Astrocyte of the hippocampus (primary cell): ENCODE measurements around the gene NCOA1.

Source experiments
- DNase-seq: peaks from one replicate; pipeline ENCODE4 v3.0.0; 2011; ENCODE audit warnings: low read depth, low spot score

Gene NCOA1

DNA sequence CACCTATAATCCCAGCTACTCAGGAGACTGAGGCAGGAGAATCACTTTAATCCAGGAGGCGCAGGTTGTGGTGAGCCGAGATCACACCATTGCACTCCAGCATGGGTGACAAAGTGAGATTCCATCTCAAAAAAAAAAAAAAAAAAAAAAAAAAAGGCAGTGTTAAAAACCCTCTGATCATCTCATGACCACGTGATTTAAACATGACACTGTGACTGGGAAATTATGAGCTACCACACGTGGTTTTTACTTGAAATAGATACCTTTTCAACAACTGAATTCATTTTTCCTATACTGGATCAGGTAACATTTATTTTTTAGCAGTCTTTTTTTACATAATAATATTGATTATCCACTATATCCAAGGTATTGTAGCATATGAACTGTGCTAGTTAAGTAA is 199.5 kb downstream of the NCOA1 start:
- DNase-seq: no peak

DNA sequence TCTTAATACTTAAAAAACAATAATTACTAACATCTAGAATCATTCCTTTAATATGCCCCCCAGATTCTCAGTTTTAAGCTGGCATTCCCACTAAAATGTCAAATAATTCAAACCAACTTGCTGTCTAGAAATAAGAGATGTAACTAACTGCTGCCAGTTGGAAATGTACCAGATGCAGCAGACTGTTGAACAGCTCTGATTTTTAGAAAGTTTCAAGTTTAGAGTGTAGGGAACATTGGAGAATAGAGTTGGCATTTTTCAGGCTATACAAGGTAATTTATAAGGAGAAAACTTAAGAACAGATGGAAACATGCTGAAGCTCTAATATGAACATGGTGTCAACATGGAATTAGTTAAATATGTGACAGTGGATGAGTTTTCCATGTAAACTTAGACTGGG is 200.8 kb downstream of the NCOA1 start:
- no peak for DNase-seq

DNA sequence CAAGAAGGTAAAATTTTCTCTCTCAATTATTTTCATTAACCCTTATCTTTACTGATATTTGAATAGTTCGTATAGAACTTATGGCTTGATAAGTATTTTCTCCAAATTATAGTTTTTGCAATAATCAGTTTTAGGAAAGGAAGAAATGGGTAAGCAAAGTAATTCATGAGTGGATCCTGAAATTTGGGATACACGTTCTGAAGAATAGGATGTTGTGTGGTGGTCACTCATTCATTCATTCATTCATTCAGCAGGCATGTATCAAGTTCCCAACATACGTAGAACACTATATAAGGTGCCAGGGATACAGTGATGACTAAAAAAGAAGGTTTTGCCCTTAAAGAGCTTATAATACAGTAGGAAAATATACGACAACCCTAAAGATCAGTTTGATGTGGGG is 206.7 kb downstream of the NCOA1 start:
- no peak for DNase-seq

DNA sequence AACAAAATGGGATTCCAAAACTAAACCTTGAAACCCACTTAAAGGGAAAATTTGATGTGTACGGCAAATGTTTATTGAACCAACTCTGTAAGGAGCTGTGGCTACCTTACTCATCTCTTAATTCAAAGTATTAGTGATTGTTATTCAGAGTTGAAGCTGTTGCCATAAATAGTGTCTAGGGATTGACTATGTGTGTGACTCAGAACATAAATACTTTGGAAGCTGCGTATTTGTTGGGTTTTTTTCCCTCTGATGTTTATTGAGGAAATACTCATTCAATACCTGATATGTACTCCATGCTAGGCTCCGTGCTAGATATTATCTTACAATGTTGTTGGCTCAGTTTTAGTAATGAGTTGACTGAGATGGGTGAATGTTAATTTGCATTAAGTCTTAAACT is 211.7 kb downstream of the NCOA1 start:
- peak; percentile 83 for DNase-seq

DNA sequence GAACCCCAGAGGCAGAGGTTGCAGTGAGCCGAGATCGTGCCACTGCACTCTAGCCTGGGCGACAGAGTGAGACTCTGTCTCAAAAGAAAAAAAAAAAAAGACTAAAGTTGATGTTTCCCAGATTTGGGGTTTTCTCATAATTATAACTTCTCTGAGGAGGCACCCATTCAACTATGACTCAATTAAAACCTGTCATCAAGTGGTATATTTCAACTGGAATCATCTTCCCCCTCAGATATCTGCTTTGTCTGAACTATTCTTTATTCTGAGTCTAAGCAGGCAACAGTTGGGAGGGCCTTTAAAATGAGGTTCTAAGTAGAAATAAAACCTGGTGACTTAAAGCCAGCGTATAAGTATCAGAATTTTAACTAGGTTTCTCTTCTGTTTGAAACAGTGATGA is 213.6 kb downstream of the NCOA1 start:
- DNase-seq: no peak

DNA sequence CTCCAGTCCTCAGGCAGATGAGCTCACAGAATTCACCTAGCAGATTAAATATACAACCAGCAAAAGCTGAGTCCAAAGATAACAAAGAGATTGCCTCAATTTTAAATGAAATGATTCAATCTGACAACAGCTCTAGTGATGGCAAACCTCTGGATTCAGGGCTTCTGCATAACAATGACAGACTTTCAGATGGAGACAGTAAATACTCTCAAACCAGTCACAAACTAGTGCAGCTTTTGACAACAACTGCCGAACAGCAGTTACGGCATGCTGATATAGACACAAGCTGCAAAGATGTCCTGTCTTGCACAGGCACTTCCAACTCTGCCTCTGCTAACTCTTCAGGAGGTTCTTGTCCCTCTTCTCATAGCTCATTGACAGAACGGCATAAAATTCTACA is 216.1 kb downstream of the NCOA1 start:
- no peak for DNase-seq

DNA sequence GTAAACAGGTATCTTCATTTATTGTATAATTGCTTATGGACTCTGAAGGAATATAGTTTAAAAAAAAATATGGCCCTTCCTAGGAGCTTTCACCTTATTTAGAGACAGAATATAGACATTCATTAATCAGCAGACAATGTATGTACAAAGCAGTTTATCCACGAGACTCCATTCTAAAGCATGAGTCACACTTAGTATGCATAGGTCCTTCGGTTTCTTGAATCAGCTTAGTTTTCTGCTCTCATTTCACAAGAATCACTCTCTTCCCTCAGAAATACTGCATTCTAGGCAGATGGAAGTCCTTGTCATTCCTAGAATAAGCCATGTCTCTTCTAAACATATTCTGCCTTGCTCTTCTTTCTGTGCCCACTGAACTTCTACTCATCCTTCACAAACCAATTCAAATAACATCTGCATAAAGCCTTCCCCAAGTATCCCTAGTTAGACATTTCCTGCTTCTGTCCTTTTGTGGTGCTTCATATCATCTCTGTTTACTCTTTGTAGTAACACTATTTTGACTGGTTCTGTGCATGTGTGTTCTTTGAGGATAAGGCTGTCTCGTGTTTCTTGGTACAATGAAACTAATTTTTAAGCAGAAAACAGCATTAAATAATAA is 217.6 kb downstream of the NCOA1 start:
- peak; percentile 17 for DNase-seq

DNA sequence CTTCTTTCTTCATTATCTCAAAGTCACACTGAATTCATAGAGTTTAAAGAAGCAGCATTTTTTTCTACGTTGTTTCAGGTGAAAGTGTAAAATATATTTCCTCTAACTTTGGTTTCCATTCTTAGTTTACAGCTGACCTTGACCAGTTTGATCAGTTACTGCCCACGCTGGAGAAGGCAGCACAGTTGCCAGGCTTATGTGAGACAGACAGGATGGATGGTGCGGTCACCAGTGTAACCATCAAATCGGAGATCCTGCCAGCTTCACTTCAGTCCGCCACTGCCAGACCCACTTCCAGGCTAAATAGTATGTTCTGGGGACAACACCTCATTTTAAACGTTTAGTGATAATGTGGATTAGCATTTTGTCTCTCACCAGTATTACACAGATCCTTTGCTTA is 219.8 kb downstream of the NCOA1 start:
- DNase-seq: no peak

DNA sequence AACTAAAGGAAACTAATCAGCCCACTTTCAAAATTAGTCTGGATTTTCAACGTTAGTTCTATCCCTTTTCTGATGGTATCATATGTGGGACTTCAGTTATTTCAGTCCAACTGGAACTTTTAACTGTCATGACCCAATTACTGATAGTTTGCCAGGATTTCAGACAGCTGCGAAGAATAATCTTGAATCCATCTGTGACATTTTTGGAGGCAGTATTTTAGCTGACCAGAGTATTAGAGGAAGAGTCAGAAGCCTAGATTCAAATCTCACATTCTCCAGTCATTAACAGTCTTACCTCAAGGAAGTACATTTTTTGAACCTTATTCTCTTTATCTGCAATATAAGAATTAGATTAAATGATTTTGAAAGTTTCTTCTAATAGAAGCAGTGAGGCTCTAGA is 220.8 kb downstream of the NCOA1 start:
- no peak for DNase-seq

DNA sequence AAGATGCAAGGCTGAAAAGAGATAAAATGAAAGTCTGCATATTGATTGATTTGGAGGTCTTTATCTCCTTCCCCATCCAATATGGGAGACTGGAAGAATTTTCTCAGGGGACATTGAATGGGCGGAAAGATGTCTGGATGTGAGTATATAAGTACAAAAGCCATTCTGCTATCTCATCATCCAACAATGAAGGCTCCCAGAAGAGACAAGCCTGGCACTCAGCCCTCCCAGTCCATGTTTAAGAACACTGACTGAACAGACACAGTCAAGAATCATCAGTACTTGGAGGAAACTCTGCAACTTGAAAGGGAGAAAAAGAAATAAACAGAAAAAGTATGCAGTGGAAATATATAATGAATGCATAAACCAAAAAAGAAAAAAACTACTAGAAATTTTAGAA is 221.2 kb downstream of the NCOA1 start:
- no peak for DNase-seq

DNA sequence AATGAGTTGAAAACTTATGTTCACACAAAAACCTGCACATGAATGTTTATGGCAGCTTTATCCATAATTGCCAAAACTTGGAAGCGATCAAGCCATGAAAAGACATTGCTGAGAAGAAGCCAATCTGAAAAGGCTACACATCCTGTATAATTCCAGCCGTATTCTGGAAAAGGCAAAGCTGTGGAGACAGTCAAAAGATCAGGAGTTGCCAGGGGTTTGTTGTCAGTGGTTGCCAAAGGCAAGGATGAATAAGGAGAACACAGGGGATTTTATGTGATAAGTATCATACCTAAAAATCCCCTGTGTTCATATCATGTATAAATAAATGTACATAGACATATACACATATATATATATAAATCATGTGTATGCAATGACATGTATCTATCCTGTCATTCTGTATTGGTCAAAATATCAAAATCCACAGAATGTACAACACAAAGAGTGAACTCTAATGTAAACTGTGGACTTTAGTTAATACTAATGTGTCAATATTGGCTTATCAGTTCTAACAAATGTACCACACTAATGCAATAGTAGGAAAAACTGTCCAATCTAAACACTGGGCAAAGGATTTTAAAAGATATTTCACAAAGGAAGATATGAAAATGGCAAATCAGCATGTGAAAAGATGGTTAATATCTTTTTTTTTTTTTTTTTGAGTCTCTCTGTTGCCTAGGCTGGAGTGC is 226.4 kb downstream of the NCOA1 start:
- DNase-seq: no peak

DNA sequence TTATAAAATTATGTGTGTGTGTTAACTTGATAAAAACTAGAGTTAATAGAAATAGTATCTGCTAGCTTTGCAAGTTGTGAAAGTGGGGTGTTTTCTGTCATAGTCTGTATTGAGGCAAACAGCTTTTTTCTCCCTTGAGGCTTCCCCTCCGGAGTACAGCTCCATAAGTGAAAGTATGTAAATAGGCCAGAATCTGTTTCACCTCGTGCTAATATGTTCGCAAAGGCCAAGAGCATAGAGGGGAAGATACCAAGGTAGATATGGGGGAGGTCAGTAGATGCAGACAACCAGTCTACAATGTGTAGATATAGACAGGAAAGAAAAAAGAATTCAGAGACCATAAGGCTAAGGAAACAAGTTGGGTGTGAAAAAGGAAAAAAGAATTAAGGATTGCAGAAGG is 229.3 kb downstream of the NCOA1 start:
- no peak for DNase-seq

DNA sequence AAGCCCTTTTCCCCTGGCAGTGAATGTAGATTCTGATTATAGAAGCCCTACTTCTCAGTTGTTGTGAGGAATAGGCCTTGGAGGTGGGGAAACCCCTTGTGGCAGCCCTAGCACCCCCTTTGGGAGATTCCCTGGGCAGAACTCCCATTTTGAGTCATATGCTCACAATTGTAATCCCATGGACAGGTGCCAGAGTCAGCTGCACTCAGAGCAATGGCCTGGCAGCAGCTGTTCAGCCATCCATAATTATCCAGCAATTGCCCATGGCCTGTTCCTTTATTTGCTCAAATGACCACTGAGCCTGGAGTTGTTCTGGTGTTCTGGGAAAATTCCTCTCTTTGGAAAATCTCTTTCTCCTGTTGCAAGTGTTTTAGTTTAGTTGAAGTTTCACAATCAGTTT is 230.4 kb downstream of the NCOA1 start:
- peak; percentile 96 for DNase-seq

DNA sequence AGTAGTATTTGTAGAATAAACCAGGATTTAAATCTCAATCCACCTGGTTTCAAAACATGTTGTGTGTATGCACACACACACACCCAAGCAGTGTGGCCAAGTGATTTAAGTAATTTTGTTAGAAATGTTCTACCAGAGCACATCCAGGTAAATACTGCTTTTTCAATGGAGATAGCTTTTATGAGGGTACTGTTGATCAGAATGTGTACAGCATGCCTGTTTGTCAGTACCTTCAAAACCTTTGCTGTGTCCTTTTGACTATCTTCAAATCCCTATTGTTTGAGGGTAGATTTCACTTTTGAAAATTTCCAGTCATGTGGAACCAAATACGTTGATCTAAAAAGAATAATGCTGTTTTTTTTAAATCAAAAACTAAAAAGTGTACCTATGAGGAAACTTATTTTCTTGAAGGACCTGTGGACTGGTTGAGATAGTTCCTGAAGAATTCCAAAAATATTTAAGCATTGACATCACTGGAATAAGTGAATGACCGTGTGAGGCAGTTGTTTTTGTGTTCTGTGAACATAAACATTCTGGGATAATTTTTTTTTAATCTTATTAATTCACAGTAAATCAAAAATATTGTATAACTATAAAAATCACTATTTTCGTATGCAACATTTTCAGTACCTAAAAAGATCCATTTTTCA is 231.2 kb downstream of the NCOA1 start:
- DNase-seq: peak; percentile 24

DNA sequence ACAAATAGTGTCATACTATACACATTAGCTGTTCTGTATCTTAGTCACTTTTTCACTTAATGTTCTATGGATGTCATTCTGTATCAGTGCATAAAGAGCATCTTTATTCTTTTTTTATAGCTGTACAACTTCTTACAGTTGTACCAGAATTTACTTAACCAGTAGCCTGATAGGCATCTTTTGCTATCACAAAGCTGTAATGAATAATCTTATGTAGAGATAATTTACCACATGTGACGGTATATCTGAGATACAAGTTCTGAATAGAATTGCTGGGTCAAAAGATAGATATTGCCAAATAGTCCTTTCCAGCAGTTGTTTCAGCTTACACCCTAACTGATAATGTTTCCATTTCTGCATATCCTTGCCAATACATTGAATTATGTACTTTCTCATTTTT is 232.1 kb downstream of the NCOA1 start:
- no peak for DNase-seq

DNA sequence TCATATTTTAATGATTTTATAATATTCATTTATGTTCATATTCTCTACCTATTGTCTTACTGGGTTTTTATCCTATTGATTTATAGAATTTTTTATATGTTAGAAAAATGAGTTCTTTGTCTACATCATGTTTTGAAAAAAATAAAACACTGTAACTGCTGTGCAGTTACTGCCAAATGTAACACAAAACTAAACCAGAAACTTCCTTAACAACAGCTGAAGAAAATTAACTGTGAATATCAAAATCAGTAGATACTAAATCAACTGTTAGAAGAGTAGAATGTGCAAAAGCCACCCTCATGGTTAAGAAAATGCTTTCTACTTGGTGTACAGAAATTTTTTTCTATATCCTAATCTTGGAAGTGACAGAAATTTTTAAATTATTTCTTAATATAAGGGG is 232.6 kb downstream of the NCOA1 start:
- DNase-seq: no peak

DNA sequence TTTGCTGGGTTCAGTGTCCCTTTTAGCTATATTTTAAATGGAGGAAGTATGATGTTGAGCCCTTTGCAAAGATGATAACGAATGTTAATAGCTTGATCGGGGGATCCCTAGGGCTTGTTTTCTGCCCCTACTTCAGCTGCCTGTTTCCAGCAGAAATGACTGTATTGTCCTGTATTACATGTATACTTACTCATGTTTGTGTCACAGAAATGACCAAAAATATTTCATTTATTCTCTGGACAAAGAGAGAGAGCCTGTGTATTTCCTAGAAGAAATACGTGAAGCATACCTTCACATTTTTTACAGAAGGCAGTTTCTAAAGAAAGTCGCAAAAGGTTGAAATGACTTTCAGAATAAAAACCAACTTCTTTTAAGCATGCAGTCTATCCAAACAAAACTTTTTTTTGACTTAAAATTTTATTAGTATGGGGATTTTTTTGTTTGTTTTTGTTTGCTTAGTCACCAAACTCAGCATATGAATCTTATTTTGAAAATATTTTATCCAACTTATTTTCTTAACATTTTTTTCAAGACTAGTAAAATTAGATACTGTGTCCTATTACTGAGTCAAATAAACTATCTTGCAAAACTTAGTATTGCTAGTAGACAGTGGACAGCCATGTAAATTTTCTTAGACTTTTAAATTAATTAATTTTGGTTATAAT is 233.2 kb downstream of the NCOA1 start:
- DNase-seq: no peak

DNA sequence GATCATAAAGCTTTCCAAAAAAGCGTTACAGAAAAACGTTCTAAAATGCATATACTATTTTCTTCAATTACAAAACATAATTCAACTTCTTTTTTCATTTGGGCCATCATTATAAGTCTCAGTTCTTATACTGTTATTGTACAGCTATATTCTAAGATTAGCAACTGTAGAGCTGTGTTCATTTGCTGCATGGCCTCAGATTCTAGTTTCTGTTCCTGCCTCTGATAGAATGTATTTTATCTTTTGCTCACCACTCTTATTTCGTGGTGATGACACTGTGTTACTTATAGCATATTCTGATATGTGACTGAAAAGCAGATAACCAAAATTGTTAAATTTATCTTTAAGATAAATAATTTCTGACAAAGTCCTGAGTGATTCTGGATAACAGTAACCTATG is 234.9 kb downstream of the NCOA1 start:
- no peak for DNase-seq

DNA sequence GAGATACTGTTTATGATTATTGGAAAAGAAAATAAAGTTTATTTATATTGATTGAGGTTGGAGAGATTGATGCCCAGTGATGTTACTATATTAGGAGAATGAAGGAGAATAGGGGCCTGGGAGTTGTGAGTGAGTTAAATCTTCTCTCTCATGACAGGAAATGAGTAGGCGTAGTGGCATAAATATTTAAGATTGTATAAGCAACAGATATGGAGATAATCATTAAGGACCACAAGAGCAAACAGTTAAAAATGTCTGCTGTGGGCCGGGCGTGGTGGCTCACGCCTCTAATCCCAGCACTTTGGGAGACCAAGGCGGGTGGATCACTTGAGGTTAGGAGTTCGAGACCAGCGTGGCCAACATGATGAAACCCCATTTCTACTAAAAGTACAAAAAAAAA is 239.4 kb downstream of the NCOA1 start:
- DNase-seq: no peak

DNA sequence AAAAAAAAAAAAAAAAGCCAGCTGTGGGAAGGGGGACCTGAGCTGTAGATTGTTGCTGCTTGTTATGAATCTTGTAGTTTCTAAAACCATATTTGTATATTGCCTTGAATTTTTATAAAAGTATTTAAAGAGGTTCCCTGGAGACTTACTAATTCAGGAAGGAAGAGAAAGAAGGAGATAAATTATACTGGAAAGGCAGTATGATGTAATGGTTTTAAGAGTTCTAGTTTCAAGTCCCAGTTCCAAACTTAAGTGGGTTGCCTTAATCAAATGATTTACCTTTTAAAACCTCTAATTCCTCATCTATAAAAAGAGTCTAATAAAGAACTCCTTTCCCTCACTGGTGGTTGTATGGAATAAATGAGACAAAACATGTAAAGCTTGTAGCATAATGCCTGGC is 240.0 kb downstream of the NCOA1 start:
- no peak for DNase-seq

DNA sequence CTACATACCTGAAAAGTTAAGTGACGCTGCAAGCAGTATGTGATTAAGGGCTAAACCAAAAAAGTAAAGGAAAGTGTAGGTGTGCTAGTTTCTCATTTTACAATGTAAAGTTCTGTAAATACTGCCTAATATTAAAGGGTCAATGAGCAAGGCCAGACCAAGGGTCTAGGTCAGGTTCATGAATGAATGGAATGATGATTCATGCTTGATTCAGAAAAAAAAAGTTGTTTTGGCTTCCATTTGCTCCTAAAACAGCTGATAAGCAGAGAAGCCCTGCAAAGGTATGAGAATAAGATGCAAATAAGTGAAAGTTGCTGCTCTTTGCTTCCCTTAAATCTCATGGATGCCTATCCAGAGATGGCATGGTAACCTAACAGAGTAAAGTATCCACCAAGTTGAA is 240.9 kb downstream of the NCOA1 start:
- no peak for DNase-seq

DNA sequence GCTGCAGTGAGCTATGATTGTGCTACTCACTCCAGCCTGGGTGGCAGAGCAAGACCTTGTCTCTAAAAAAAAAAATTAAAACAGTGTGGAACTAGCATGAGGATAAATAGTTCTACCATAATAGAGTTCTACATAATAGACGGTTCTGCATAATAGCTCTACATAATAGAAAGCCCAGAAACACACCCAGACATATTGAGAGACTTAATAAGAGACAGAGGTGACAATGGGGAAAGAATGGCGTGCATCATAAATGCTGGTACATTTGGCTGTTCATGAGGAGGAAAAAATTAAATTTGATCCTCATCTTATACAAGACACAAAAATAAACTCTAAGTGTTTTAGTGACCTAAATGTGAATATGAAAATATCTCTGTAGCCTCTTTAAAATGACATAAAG is 243.7 kb downstream of the NCOA1 start:
- no peak for DNase-seq
